AML-193 (cell line): ENCODE data around the gene UBA3.
A peak's percentile ranks its signal among the peaks of the same experiment; 100 is the strongest.

Source experiments
- DNase-seq, 2 experiments: peaks; one replicate each; lab custom pipeline; 2025; lab: John Stamatoyannopoulos, UW

The UBA3 gene

DNA sequence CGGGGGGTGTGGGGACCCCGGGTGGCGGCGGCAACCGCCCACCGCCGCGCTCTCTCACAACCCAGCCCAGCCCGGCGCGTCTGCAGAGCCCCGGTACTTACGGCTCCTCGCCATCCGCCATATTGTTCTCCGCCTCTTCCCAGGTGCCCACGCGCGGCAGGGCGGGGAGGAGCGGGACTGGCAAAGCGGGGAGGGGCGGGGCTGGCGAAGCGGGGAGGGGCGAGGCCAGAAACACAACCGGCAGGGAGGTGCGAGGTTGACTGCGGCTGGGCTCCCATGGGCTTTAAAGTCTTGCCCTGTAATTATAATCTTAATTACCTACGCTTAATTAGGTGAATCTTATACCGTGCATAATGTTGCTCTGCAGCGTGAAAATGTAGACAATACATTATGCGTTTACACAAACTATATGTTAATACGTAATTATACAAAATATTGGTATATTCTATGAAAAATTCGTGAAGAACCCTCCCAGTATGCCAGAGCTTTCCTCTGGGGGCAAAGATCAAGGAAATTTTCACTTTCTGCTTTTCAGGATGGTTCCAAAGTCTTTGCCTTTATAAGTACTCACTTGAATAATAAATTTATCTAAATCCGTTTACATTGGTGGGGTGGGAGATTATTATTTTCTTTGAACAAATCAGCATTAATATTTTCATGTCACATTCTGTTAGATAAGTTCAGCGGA is at the start of gene UBA3:
UBA3 (minus strand) TSS at position 133 of the 688 bp plus-strand sequence; CDS start at position 121, 12 bp downstream.
- DNase-seq, result peak; percentile 86 to 92

DNA sequence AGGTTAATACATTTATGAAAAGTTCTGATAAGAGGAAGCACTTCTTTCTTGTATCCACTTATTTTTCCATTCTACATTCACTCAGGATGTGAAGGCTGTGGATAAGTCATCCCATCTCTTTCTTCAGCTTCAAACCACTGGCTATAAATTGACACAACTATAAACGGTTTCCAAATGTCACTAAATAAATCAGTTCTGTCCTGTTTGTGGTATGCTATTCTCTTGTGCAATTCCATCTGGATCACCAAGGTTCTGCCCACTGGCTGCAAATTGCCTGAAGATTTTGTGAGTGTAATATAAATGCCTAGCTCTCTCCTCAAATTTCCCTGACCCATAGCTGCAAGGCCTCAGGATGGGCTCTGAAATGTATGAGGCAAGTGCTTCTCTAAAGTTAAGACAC is 49.4 kb upstream of the UBA3 start:
- no peak for DNase-seq

DNA sequence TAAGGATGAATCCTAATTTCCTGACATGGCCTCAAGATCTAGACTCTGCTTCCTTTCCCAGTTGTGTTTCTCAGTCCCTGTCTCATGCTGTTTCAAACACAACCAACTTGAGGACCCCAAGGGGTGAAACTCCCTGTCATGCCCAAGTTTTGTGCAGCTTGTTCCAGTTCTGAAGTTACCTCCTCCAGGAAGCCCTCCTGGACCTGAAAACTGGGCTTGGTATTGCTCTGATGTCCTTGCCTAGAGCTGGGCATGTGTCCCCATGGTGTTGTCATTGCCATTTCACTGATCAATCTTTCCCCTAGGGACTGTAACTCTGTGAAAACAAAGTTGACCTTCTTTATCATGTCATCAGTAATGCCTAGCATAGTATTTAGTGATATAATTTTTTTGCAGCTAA is 48.3 kb upstream of the UBA3 start:
- no peak for DNase-seq

DNA sequence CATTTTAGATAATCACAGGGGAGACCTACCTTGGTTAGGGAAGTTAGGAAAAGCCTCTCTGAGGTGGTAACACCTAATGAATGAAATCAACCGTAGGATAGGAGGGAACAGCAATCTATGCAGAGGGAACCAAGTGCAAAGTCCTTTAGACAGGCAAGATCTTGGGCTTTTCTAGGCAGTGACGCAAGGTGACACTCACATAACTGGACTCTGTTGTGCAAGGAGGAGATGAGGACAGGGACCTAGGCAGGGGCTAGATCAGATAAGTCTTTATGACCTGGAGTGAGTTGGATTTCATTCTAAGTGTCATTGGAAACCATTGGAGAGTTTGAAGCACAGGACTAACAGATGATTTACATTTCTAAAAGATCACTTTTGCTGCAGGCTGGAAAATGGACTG is 46.8 kb upstream of the UBA3 start:
- DNase-seq, result no peak

GRCh38 chr3:69126216-69126615 is 46.1 kb upstream of the UBA3 start:
- DNase-seq, result no peak

DNA sequence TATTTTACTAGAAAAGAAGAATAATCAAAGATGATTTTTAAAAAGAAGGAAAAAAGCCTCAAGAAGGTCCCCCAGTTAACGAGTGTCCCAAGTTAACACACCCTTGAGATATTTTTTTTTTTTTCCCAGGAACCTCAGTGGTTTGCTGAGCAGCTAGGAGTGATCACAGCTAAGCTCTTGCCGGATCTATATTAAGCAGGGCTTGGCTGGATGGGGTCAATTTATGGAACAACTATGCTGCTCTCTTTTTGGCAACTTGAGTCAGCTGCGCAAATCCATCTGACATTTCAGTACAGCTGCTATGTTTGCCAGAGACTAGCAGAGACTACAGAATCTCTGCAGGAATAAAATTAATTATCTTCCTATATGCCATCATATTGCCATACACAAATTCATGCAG is 42.2 kb upstream of the UBA3 start, which contains the start of gene LMOD3:
LMOD3 (minus strand) TSS at position 193 of the 400 bp plus-strand sequence. CDS start 209 bp downstream, outside the sequence.
- no peak for DNase-seq

DNA sequence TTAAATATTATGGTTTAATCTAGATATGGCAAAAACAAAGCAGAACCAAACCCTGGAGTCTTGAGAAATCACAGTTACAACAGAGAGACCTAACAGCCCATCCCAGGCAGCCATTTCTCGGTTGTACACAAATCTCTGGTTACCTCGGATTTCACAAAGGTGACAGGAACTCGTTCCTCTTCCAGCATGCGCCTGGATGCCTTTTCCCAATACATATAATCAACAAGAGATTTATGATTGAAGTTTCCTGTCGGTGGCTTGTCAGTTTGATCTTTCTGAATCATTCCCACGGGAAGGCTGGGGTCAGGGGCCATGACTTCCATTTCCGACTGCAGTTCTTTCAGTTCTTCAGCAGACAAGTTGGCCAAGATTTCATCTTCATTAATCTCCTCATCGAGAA is 41.8 kb upstream of the UBA3 start:
- no peak for DNase-seq

DNA sequence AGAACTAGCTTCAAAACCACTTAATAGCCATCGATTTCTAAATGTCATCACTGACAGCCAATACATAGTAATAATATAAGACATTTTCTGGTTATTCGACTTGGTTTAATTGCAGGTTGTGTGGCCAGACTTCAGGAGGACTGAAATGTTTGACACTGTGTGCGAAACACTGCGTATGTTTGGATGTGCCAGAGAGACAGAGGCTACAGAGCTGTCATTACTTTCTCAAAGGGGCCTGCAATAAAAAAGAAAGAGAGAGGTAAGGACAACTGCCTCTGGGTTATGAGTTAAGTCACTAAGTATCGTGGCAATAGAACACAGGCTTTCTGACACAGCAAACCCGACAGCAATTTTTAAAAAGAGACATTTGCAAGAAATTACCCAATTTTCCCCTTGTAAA is 41.3 kb upstream of the UBA3 start:
- DNase-seq, result no peak

- peak; percentile 83 to 87 for DNase-seq
Measured at GRCh38 chr3:69120879-69121464, 40.8 kb upstream of the UBA3 start.

DNA sequence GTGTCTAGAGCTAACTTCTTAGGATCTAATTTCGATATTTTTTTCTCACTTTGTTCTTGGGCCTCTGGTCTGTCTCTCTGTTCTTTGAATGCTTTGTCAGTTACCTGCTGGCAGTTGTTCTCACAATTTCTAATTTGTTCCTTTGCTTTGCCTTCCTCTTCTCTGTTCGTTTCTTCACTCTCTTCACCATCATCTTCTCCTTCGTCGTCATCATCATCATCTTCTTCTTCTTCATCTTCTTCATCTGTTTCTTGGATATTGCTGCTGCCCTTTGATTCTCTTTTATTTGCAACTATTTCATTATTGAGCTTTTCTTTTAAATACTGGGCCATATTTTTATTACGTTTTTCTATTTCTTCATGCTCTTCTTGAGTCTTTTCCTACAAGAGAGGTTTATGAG is 39.5 kb upstream of the UBA3 start:
- no peak for DNase-seq

DNA sequence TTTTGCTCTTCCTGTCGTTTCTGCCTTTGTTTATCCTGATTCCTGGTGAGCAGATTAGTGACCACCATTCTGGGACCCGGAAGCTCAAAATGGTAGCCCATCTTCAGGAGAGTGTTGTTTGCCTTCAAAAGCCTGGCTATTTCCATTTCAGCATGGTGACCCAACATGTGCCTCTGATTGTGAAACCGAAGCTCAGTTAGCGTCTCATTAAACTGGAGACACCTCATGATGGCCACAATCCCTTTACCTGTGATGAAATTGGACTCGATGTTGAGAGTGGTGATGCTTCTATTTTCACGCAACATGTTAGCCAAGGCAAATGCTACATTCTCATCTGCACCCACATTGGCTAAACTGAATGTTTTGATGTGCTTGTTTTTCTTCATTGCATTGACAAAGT is 39.0 kb upstream of the UBA3 start:
- DNase-seq, result no peak

DNA sequence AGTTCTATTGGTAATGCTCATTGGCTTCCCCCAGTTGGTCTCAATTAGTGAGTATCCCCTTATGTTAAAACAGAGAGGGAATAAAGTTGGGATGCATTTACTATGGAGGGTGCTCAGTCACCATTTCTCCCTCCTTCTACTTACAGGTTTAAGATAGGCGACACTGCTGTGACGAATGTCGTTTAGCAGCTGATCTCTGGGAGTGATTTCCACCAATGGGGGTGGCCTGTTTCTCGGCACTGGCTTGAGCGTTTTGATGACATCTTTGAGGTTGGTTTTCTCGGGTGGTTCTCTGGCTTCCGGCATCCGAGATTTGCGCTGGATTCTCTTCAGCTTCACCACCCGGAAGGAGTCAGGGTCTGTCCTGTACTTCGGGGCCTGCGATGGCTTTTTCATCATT is 38.4 kb upstream of the UBA3 start:
- DNase-seq, result no peak

DNA sequence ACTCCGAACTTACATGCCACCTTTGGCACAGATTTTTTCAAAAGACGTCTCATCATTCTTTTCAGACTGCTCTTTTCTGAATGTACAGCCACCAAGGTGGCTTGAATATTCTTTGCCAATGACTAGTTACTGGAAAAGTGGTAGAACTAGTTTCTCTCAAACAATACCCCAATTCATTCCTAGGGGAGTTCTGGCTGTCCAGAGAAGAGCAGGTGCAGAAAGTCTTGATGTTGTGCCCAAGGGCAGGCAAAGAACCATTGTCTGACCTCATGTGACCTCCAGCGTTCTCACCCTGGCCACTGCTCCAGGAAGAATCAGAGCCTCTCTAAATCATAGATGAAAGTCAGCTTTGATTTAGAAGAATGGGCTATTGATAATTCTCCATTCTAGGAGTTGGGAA is 36.7 kb upstream of the UBA3 start:
- no peak for DNase-seq

DNA sequence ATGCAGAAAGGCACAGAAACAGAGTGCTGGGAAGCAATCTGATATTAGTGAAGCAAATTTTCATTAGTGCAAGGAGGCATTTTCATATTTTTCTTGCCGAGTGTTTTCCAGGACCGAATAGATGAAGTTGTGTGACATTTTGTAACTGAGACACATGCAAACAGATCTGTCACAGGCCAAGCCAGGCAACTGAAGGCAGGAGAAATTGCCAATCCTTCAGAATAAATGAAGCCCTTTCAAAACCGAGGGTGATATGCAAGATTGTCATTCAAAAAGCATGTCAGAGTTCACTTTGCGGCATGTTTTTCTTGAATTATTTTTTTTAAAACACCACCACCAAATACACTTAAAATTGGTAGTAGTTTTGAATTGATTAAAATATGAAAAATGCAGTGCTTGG is 36.0 kb upstream of the UBA3 start:
- no peak for DNase-seq

- DNase-seq, result no peak
Measured at GRCh38 chr3:69115731-69116130, 35.6 kb upstream of the UBA3 start.

GRCh38 chr3:69113536-69113935 is 33.4 kb upstream of the UBA3 start:
- no peak for DNase-seq

DNA sequence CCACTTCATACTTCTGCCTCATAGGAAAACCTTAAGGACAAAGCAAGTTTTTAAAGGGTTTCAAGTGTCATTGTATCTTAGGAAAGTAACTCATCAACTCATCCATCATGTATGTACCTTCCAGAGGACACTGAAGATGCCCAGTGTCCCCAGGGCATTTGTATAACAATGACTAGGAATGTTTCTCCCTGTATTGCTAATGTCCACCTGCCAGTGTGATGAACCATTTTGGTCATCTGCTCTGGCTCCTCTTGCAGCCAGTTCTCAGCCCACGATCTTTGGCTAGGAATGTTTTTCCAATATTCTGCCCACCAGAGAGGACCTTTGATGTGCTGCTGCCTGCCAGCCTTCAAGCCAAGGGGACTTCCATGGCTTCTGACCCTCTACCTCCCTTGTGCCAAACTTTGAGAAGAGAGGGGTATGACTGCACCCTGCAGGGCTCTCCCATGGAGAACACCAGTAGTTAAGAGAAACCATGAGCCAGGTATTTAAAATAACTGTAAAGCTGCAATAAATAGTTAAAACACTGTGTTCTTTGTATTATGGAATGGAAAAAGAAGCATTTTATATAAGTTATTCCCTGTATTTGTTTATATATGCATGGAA is 30.9 kb upstream of the UBA3 start:
- DNase-seq, result peak in 1 of 2 experiments; percentile 11

DNA sequence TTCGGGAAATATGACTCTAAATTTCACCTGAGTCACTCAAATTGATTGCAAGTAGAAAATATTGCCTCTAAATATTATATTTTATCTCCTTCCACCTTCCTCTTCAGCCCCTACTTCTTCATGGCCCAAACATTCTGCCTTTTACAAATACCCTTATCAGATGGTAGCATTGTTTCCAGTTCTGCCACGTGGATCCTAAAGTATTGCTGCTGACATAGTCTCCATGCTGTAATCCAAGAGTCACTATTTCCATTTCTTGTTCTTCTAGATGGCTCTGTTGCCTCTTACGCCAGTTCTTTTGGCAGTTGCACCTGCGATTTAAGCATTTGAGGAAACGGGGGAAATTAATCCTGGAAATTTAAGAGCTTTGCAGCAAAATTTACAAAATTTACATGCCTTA is 28.6 kb upstream of the UBA3 start:
- no peak for DNase-seq

DNA sequence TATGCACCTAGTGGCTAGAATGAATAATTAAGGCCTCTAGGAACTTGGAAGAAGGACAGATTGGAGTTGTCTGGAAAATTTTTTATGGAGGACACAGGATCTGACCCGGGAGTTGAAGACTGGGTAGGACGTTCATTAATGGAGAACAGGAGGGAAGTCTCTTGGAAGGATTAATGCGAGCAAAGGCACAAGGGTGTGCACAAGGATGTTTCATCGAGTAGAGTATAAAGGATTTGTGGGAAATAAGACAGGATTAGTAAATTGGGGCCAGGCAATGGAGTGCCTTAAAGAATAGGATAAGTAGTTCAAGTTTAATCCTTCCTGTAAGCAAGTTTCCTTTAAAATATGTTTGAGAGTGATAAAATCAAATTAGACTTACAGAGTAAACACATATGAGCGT is 27.7 kb upstream of the UBA3 start:
- DNase-seq, result no peak

GRCh38 chr3:69105320-69105719 is 25.2 kb upstream of the UBA3 start:
- no peak for DNase-seq

DNA sequence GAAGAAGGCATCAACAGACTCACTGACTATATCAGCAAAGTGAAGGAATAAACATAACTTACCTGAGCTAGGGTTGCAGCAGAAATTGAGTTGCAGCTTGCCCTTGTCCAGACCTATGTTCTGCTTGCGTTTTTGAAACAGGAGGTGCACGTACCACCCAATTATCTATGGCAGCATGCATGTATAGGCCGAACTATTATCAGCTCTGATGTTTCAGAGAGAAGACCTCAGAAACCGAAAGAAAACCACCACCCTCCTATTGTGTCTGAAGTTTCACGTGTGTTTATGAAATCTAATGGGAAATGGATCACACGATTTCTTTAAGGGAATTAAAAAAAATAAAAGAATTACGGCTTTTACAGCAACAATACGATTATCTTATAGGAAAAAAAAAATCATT is 24.4 kb upstream of the UBA3 start:
- DNase-seq, result no peak

DNA sequence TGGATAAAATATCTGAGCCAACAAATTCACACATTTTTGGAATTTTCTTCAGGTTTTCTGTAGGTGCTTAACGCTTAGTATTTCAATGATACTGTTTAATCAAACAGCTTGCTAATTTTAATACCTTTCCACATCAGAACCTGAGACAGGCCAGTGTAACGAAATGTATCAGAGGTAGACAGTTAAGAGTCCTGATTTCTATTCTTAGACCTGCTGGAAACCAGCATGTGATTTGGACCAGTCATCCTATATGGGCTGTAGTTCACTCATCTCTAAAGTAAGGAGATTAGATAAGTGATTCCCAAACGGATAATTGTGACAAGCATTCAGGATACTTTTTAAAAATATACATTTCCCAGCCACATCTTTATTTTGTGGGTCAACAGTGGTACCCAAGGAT is 23.0 kb upstream of the UBA3 start:
- no peak for DNase-seq

GRCh38 chr3:69102384-69102783 is 22.2 kb upstream of the UBA3 start:
- DNase-seq, result no peak

- no peak for DNase-seq
Measured at GRCh38 chr3:69099576-69099975, 19.4 kb upstream of the UBA3 start.
